ENCODE results near the gene HRK. TPM values are rescaled to one million over a fixed set of nuclear protein-coding genes. Genes with fewer than 3 reads are reported as not detected.

The HRK gene
- total and polyA plus RNA-seq, 4 donors, result 0.14 TPM; not detected in 3

- no peak for DNase-seq (ENCODE audit: low spot score)
- H3K4me1 ChIP-seq (ENCODE audit: control insufficient read depth in 4 of 4, insufficient read depth in 4 of 4, low read length in 3 of 4), result peaks cover 7 to 33% (median 22%) of the 10 kb centered on the region in 4 donors
- no peaks in the 10 kb centered on the region for H3K36me3 ChIP-seq (ENCODE audit: control insufficient read depth in 4 of 4, insufficient read depth in 3 of 4, low read depth in 1 of 4, low read length in 3 of 4)
- no peak overlapping the region for H3K27ac ChIP-seq (ENCODE audit: low read depth in 1 of 2, low read length in 2 of 2)
- peaks cover 3 to 19% (median 16%) of the 10 kb centered on the region in 4 donors for H3K27me3 ChIP-seq (ENCODE audit: control insufficient read depth in 4 of 4, insufficient read depth in 4 of 4, low read length in 3 of 4)
- no peak overlapping the region for H3K4me3 ChIP-seq (ENCODE audit: low read depth in 1 of 3, low read length in 3 of 3)
- no peaks in the 10 kb centered on the region for H3K9me3 ChIP-seq (ENCODE audit: control insufficient read depth in 4 of 4, low read length in 3 of 4)
- H3K9ac ChIP-seq (ENCODE audit: low read depth in 1 of 2, low read length in 2 of 2), result no peak overlapping the region
- TF ChIP-seq TAF1 (conservative IDR thresholded peaks at IDR 0.05), result no peak
- 4% methylated on average over 29 of the region's 29 CpGs for WGBS
These were observed 751 bp upstream of the HRK start for GRCh38 chr12:116881877-116882507.

GRCh38 chr12:116880817-116881324 lies 370 bp downstream of the HRK start:
- no peak overlapping the region for H3K27ac ChIP-seq (ENCODE audit: low read depth in 1 of 2, low read length in 2 of 2)
- no peaks in the 10 kb centered on the region for H3K36me3 ChIP-seq (ENCODE audit: control insufficient read depth in 4 of 4, insufficient read depth in 3 of 4, low read depth in 1 of 4, low read length in 3 of 4)
- WGBS, result 2% methylated on average over 65 of the region's 65 CpGs
- H3K27me3 ChIP-seq (ENCODE audit: control insufficient read depth in 4 of 4, insufficient read depth in 4 of 4, low read length in 3 of 4), result peaks cover 3 to 19% (median 16%) of the 10 kb centered on the region in 4 donors
- no peak for DNase-seq (ENCODE audit: low spot score)
- H3K9me3 ChIP-seq (ENCODE audit: control insufficient read depth in 4 of 4, low read length in 3 of 4), result no peaks in the 10 kb centered on the region
- peak overlapping the region in 1 of 3 donors; percentile 36 for H3K4me3 ChIP-seq (ENCODE audit: low read depth in 1 of 3, low read length in 3 of 3)
- peaks cover 7 to 33% (median 22%) of the 10 kb centered on the region in 4 donors for H3K4me1 ChIP-seq (ENCODE audit: control insufficient read depth in 4 of 4, insufficient read depth in 4 of 4, low read length in 3 of 4)
- H3K9ac ChIP-seq (ENCODE audit: low read depth in 1 of 2, low read length in 2 of 2), result no peak overlapping the region
- TF ChIP-seq GABPA (IDR thresholded peaks at IDR 0.05 in 1 of 2, conservative IDR thresholded peaks at IDR 0.05 in 1 of 2), result no peak
- no peak for TF ChIP-seq CTCF (IDR thresholded peaks at IDR 0.05; ENCODE audit: low read depth, low read length, missing input control)
- TF ChIP-seq ZBTB33 (IDR thresholded peaks at IDR 0.05), result no peak
- TF ChIP-seq REST (IDR thresholded peaks at IDR 0.05), result no peak
- TF ChIP-seq FOXA1 (IDR thresholded peaks at IDR 0.05), result no peak
- no peak for TF ChIP-seq ATF3 (IDR thresholded peaks at IDR 0.05)
- TF ChIP-seq EGR1 (IDR thresholded peaks at IDR 0.05; ENCODE audit: low read depth in 2 of 2), result no peak
- TF ChIP-seq TAF1 (conservative IDR thresholded peaks at IDR 0.05), result no peak
- no peak for TF ChIP-seq MAX (IDR thresholded peaks at IDR 0.05)
- no peak for TF ChIP-seq HNF4G (IDR thresholded peaks at IDR 0.05)
- no peak for TF ChIP-seq SP1 (IDR thresholded peaks at IDR 0.05)
- TF ChIP-seq NR2F2 (IDR thresholded peaks at IDR 0.05), result no peak
- TF ChIP-seq RXRA (IDR thresholded peaks at IDR 0.05), result no peak
- no peak for TF ChIP-seq YY1 (IDR thresholded peaks at IDR 0.05)
- no peak for TF ChIP-seq JUND (IDR thresholded peaks at IDR 0.05)
- TF ChIP-seq FOXA2 (IDR thresholded peaks at IDR 0.05), result no peak
